Common myeloid progenitor, CD34-positive (primary cell): ENCODE results near the gene SIRPA.

ENCODE experiments used
- CTCF ChIA-PET: fragments of 350-600 bp; sonication (Branson Sonifier 250); formaldehyde crosslinking; loops from one replicate; lab custom pipeline; 2021; ENCODE audit warnings: antibody characterized with exemption; lab: Charles Lee
- POLR2A ChIA-PET: fragments of 350-600 bp; sonication (Branson Sonifier 250); formaldehyde crosslinking; loops from one replicate; lab custom pipeline; 2021; ENCODE audit warnings: antibody characterized with exemption; lab: Charles Lee
- DNase-seq, 3 donors: peaks; one replicate each; pipeline versions ENCODE4 v3.0.0 to v3.0.0-alpha.2; 2013
- H3K27ac ChIP-seq, 2 experiments: 1 replicate in 1 of 2; 2 replicates in 1 of 2; pipeline ENCODE4 v1.7.0; 2013; ENCODE audit warnings: inconsistent platforms in 2 of 2, low read length in 2 of 2, mild to moderate bottlenecking in 2 of 2, low read depth in 1 of 2, moderate library complexity in 1 of 2; ENCODE audit not compliant: severe bottlenecking in 2 of 2, insufficient read depth in 1 of 2, poor library complexity in 1 of 2
- H3K27me3 ChIP-seq, 5 experiments: replicated peaks in 2 of 5; 1 replicate in 3 of 5; 2 replicates in 2 of 5; pipeline versions ENCODE4 v1.6.1 to v1.7.0; 2013; ENCODE audit warnings: low read length in 4 of 5, mild to moderate bottlenecking in 2 of 5, moderate library complexity in 2 of 5, inconsistent platforms in 1 of 5; ENCODE audit not compliant: insufficient read depth in 5 of 5, control insufficient read depth in 4 of 5
- H3K36me3 ChIP-seq, 4 experiments: 1 replicate in 2 of 4; 2 replicates in 2 of 4; pipeline versions ENCODE4 v1.6.1 to v1.7.0; 2013; ENCODE audit warnings: low read length in 3 of 4, control low read depth in 1 of 4, mild to moderate bottlenecking in 1 of 4; ENCODE audit not compliant: control insufficient read depth in 4 of 4, insufficient read depth in 4 of 4
- H3K4me1 ChIP-seq, 4 experiments: 1 replicate in 3 of 4; 2 replicates in 1 of 4; pipeline versions ENCODE4 v1.6.1 to v1.7.1; 2013; ENCODE audit warnings: low read length in 3 of 4, mild to moderate bottlenecking in 3 of 4, control low read depth in 1 of 4, inconsistent platforms in 1 of 4, moderate library complexity in 1 of 4; ENCODE audit not compliant: control insufficient read depth in 4 of 4, insufficient read depth in 4 of 4; ENCODE audit errors: control extremely low read depth in 1 of 4
- H3K4me3 ChIP-seq, 7 experiments: 1 replicate in 4 of 7; 2 replicates in 3 of 7; pipeline versions ENCODE4 v1.5.1 to v1.7.0; 2013; ENCODE audit warnings: mild to moderate bottlenecking in 7 of 7, low read length in 6 of 7, moderate library complexity in 6 of 7, inconsistent platforms in 2 of 7, low read depth in 2 of 7, control low read depth in 1 of 7; ENCODE audit not compliant: insufficient read depth in 4 of 7, control insufficient read depth in 1 of 7; ENCODE audit errors: extremely low read depth in 1 of 7
- H3K9me3 ChIP-seq, 5 experiments: 1 replicate in 4 of 5; 2 replicates in 1 of 5; pipeline versions ENCODE4 v1.6.1 to v1.7.1; 2013; ENCODE audit warnings: low read length in 4 of 5, mild to moderate bottlenecking in 2 of 5, inconsistent platforms in 1 of 5, low read depth in 1 of 5, moderate library complexity in 1 of 5; ENCODE audit not compliant: control insufficient read depth in 4 of 5, insufficient read depth in 2 of 5; ENCODE audit errors: control extremely low read depth in 1 of 5
- whole genome bisulfite sequencing: methylation state at CpG from one replicate; pipeline ENCODE4 v1.1.5; 2013; ENCODE audit not compliant: insufficient coverage; 5-methylcytosine and 5-hydroxymethylcytosine counted together

The SIRPA gene

DNA sequence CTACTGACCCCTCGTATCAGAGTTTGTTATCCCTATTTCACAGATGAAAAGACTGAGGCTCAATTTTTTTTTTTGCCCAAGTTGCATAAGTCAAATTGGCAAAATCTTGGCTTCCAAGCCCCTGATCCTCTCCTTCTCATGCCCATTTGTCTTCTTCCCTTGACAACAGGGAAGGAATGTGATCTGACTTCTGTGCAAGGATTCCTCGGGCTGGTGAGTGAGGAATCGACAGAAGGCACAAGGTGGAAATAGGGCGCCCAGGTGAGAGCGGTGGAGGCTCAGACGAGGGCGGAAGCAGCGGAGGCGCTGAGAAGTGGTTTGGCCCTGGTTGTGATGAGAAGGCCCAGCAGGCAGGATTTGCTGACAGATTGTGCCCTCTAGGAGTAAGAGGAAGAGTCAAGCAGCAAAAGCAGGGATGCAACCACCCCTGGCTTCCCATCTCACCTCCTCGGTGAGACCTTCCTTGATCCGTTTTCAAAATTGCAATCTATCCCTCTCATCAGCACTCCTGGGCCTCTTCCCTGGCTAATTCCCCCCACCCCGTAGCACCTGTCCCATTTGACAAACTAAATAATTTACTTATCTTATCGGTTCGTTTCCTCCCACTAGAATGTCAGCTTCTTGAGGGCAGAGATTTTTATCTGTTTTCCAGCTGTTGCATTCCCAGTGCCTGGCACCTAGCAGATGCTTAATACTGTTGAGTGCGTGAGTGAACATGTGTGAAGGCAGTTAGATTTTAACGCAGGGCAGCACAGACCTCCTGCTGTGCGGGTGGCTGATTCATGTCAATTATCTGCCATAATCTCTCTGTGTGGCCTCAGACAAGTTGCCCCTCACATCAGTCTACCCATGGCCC, 3.7 kb upstream of the SIRPA start:
- Histone ChIP-seq H3K36me3 (no peaks in the 10 kb centered on the region), H3K27ac (no peak overlapping the region), H3K9me3 (no peaks in the 10 kb centered on the region), H3K4me3 (no peak overlapping the region), H3K27me3 (peaks cover 0 to 9% (median 3%) of the 10 kb centered on the region in 5 experiments), H3K4me1 (peaks cover 0 to 33% (median 22%) of the 10 kb centered on the region in 4 experiments)
- ChIA-PET POLR2A (no interaction called here), CTCF (no interaction called here)
- no peak for DNase-seq
- WGBS: 93% methylated on average over 14 of the region's 17 CpGs

DNA sequence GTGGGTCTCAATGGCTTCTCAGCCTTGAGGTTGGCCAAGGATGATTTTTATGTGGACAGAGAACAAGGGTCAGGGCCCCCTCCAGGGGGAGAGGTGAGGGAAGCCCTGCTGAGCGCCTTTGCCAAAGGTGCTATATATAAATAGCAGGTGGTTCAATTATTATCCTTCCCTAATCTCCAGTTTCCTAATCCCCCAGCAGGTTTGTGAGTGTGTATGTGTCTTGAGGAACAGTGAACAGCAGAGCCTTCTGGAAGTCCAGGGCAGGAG, 3.2 kb upstream of the SIRPA start:
- ChIA-PET CTCF (no interaction called here), POLR2A (no interaction called here)
- no peaks in the 10 kb centered on the region for H3K9me3 ChIP-seq
- DNase-seq: no peak
- H3K4me3 ChIP-seq: no peak overlapping the region
- no peak overlapping the region for H3K27ac ChIP-seq
- no CpG with 5 or more reads among the region's 1 CpG for WGBS
- H3K4me1 ChIP-seq: peaks cover 0 to 39% (median 26%) of the 10 kb centered on the region in 4 experiments
- peaks cover 0 to 5% (median under 1%) of the 10 kb centered on the region in 5 experiments for H3K27me3 ChIP-seq
- no peaks in the 10 kb centered on the region for H3K36me3 ChIP-seq

DNA sequence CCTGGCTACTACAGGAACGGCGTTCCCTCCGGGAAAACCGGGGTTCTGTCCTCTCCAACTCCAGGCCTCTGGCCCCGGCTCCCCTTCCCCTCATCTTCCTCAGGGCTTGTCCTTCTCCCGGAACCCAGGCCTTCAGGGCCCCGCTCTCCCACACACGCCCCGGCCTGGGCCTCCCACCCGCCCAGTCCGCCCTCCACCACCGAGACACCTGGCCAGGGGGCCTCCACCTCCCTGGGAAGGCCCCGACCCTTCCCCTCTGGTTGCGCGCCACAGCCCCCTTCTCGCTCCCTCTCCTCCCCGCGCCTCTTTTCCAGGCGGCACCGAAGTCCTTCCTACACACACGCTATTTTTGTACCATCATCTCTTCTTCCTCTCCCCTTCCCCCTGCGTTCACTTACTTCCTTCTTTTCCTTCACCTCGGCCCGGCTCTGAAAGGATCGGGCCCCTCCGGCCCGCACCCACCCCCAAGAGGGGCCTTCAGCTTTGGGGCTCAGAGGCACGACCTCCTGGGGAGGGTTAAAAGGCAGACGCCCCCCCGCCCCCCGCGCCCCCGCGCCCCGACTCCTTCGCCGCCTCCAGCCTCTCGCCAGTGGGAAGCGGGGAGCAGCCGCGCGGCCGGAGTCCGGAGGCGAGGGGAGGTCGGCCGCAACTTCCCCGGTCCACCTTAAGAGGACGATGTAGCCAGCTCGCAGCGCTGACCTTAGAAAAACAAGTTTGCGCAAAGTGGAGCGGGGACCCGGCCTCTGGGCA, 1.3 kb upstream of the SIRPA start:
- 5% methylated on average over 36 of the region's 54 CpGs for WGBS
- H3K27ac ChIP-seq: no peak overlapping the region
- H3K27me3 ChIP-seq: peaks cover 0 to 2% (median 0%) of the 10 kb centered on the region in 5 experiments
- DNase-seq: peak in 2 of 3 donors; percentile 57 to 71
- H3K36me3 ChIP-seq: no peaks in the 10 kb centered on the region
- peak overlapping the region; percentile 53 to 85 (median 68) for H3K4me3 ChIP-seq
- ChIA-PET CTCF (no interaction called here), POLR2A (interaction anchor here (0.6 kb wide), 1 partner anchor 67 kb away, joined by 3 read pairs; no protein-coding TSS in a partner anchor)
- peaks cover 5 to 56% (median 42%) of the 10 kb centered on the region in 4 experiments for H3K4me1 ChIP-seq
- H3K9me3 ChIP-seq: no peaks in the 10 kb centered on the region

DNA sequence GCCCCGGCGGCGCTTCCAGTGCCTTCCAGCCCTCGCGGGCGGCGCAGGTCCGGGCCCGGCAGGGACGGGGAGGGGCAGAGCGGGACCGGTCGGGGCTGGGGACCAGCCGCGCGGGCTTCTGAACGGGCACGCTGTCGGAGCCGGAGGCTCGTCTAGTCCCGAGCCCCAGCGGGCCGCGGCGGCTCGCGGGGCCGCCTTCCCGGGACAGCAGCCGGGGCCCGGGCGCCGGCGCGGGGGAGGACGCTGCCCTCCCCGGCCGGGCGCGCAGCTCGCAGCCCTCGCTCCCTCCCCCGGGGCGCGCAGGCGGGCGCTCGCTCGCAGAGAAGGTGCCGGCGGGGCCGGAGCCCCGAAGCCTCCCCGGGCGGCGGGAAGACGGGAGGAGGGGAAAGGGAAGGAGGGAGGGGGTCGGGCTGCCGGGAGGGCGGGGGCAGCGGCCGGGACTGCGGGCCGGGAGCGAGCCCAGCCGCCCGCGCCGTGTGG, 696 bp upstream of the SIRPA start:
- DNase-seq: peak; percentile 55 to 78 (median 64)
- Histone ChIP-seq H3K27me3 (peaks cover 0 to 2% (median 0%) of the 10 kb centered on the region in 5 experiments), H3K9me3 (no peaks in the 10 kb centered on the region), H3K27ac (no peak overlapping the region), H3K4me3 (peak overlapping the region; percentile 59 to 85 (median 68)), H3K36me3 (no peaks in the 10 kb centered on the region), H3K4me1 (peaks cover 5 to 54% (median 38%) of the 10 kb centered on the region in 4 experiments)
- CTCF ChIA-PET: no interaction called here
- 0% methylated on average over 41 of the region's 70 CpGs for whole genome bisulfite sequencing
- POLR2A ChIA-PET: interaction anchor here (0.6 kb wide), 1 partner anchor 66 kb away, joined by 3 read pairs; no protein-coding TSS in a partner anchor

DNA sequence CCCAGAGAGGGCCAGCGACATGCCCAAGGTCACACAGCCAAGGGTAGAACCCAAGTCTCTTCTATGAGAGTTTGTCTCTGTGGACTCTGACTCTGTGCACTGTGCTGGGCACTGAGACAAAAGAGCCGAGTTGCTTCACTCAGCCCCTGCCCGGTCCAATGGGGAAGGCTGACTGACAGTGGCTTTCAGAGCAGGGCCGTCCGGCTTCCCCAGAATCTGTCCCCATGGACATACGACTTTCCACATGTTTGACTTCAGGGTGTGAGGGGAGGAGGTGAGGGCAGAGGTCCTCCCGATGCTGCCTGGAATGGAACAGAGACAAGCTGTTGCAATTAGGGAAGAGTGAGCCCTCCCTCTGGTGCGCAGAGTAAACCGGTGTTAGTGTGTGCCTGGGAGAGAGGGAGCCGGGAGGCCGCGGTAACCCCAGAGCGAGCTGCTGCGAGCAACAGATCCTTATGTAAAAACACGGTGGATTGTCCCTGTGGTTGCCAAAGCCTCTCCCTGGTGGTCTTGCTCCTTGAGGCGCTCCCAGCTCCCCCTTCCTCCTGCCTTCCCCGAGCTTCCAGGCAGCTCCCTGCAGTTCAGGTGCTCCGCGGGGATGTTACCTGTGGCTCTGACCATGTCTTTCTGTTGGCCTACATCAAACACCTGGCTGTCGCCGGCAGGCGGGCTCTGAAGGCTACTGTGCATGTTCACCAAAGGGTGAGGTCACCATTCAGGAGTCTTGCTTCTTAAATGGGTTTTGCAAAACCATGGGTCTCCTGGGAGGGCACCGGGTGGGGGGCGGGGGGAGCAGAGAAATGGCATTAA, 672 bp downstream of the SIRPA start:
- WGBS: 25% methylated on average over 20 of the region's 24 CpGs
- Histone ChIP-seq H3K36me3 (no peaks in the 10 kb centered on the region), H3K4me1 (peaks cover 5 to 54% (median 38%) of the 10 kb centered on the region in 4 experiments), H3K27me3 (peaks cover 0 to 2% (median 0%) of the 10 kb centered on the region in 5 experiments), H3K4me3 (peak overlapping the region; percentile 46 to 85 (median 72)), H3K27ac (no peak overlapping the region), H3K9me3 (no peaks in the 10 kb centered on the region)
- POLR2A ChIA-PET: no interaction called here
- CTCF ChIA-PET: no interaction called here
- DNase-seq: peak in 1 of 3 donors; percentile 32

DNA sequence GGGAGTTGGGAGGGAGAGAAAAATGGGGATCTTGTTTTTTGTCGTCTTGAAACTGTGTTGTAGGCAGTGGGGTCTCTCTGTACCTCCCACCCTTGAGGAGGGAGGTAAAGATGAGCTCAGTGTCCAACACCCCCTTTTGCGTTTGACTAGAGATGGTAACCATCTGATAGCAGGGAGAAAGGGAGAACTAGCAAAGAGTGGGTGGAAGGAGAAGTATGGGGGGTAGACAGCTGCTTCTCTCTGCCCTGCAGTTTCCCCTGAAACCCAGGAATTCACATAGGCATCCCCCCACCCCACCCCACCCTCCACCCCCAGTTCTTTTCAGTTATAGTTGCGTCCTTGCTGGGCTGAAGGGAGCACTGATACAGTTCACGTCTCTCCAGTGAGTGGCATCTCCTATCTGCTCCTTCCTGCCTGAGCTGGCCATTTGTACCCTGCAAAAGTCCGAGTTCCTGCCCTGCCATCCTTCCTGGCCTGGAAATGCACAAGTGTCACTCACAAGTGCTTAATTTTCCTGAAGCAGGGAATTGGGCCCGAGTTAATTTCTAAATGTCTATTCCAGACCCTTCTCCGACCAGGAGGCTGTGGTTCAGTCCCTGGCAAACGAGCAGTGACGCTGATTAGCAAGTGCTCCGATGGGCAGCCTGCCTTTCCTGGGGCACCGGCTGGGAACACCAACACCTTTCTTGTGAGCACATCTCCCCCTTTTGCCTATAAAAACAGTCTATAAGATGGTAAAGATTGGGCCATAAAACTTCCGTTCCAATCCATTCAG, 1.5 kb downstream of the SIRPA start:
- no peak overlapping the region for H3K27ac ChIP-seq
- ChIA-PET CTCF (interaction anchor here (1.0 kb wide), 1 partner anchor 24 kb away, joined by 3 read pairs; no protein-coding TSS in a partner anchor), POLR2A (no interaction called here)
- H3K9me3 ChIP-seq: no peaks in the 10 kb centered on the region
- H3K36me3 ChIP-seq: peaks cover 0 to 4% (median 0%) of the 10 kb centered on the region in 4 experiments
- WGBS: 89% methylated on average over 9 of the region's 12 CpGs
- H3K27me3 ChIP-seq: peaks cover 0 to 2% (median 0%) of the 10 kb centered on the region in 5 experiments
- DNase-seq: no peak
- H3K4me3 ChIP-seq: peak overlapping the region in 3 of 7 experiments; percentile 31 to 85 (median 72)
- peaks cover 5 to 54% (median 38%) of the 10 kb centered on the region in 4 experiments for H3K4me1 ChIP-seq
